Smooth muscle cell (in vitro differentiated cells): ENCODE results near the gene PVR. TPM values are rescaled to one million over a fixed set of nuclear protein-coding genes. Genes with fewer than 3 reads are reported as not detected.
"Not testable (repeated sequence)": the region's sequence is repeated elsewhere in the genome, so short reads cannot be mapped to it uniquely, and the experiment has no call there.

Experiments
- DNase-seq: peaks from one replicate; lab custom pipeline; 2025; ENCODE audit not compliant: unreplicated experiment; lab: John Stamatoyannopoulos, UW
- H2AFZ ChIP-seq: fragments of 200-600 bp; sonication (generic); 2 replicates; pipeline ENCODE4 v1.6.0; 2016; ENCODE audit warnings: antibody characterized with exemption, low read depth, mild to moderate bottlenecking
- H3F3A ChIP-seq: fragments of 200-600 bp; sonication (generic); 2 replicates; pipeline ENCODE4 v1.6.0; 2017; ENCODE audit warnings: antibody characterized with exemption, low read depth
- H3K27ac ChIP-seq: fragments of 200-600 bp; sonication (generic); 2 replicates; pipeline ENCODE4 v1.5.1; 2016; ENCODE audit warnings: low read depth, mild to moderate bottlenecking
- H3K27me3 ChIP-seq: fragments of 200-600 bp; sonication (generic); 2 replicates; pipeline ENCODE4 v1.6.1; 2016; ENCODE audit warnings: low read depth, mild to moderate bottlenecking
- H3K36me3 ChIP-seq: fragments of 200-600 bp; sonication (generic); 2 replicates; pipeline ENCODE4 v1.5.1; 2016; ENCODE audit warnings: low read depth
- H3K4me1 ChIP-seq: fragments of 200-600 bp; sonication (generic); 2 replicates; pipeline ENCODE4 v1.5.1; 2016; ENCODE audit warnings: low read depth
- H3K4me2 ChIP-seq: fragments of 200-600 bp; sonication (generic); 2 replicates; pipeline ENCODE4 v1.6.0; 2016; ENCODE audit warnings: mild to moderate bottlenecking
- H3K4me3 ChIP-seq: fragments of 200-600 bp; sonication (generic); 2 replicates; pipeline ENCODE4 v1.5.1; 2016; ENCODE audit warnings: mild to moderate bottlenecking
- H3K79me2 ChIP-seq: fragments of 200-600 bp; sonication (generic); 2 replicates; pipeline ENCODE4 v1.6.0; 2016; ENCODE audit warnings: low read depth, mild to moderate bottlenecking
- H3K9ac ChIP-seq: fragments of 200-600 bp; sonication (generic); 2 replicates; pipeline ENCODE4 v1.6.0; 2016; ENCODE audit warnings: low read depth
- H3K9me3 ChIP-seq: fragments of 200-600 bp; sonication (generic); replicated peaks from 2 replicates; pipeline ENCODE4 v1.5.1; 2016; ENCODE audit warnings: low read depth
- H4K20me1 ChIP-seq: fragments of 200-600 bp; sonication (generic); 2 replicates; pipeline ENCODE4 v1.6.0; 2016; ENCODE audit warnings: low read depth
- CTCF ChIP-seq: fragments of 200-600 bp; sonication (generic); IDR thresholded peaks from 2 replicates; pipeline ENCODE4 v1.5.1; 2017; ENCODE audit warnings: borderline replicate concordance, mild to moderate bottlenecking, antibody characterized with exemption; ENCODE audit not compliant: insufficient read depth, poor library complexity, severe bottlenecking
- WGBS: methylation state at CpG from one replicate; pipeline ENCODE4 v1.1.7; 2016; ENCODE audit warnings: low lambda C conversion rate; 5-methylcytosine and 5-hydroxymethylcytosine counted together
- polyA plus RNA-seq: library from polyadenylated mRNA; unstranded; fragments of >200 nt; fragmentation: Nextera tagmentation; extraction: Ambion mirVana; gene quantifications from 2 replicates; pipeline ENCODE4 v1.2.1, GENCODE V29; 2016
- total RNA-seq: library from RNA; depleted of rRNA; stranded (reverse); fragments of >200 nt; gene quantifications from 2 replicates; pipeline ENCODE4 v1.2.3, GENCODE V29; 2014

PVR gene
- total and polyA plus RNA-seq, 2 experiments from 2014 or later, result 25.4 to 35.0 TPM

- H3K27me3 ChIP-seq, result no peaks in the 10 kb centered on the region
- no peak overlapping the region for H3K4me2 ChIP-seq
- no peak overlapping the region for H3K27ac ChIP-seq
- no peaks in the 10 kb centered on the region for H3K79me2 ChIP-seq
- no peaks in the 10 kb centered on the region for H4K20me1 ChIP-seq
- H3F3A ChIP-seq, result peaks cover under 1% of the 10 kb centered on the region
- no peaks in the 10 kb centered on the region for H3K36me3 ChIP-seq
- H3K9me3 ChIP-seq, result no peaks in the 10 kb centered on the region
- H3K4me3 ChIP-seq, result no peak overlapping the region
- no peak for TF ChIP-seq CTCF
- 93% methylated on average over 8 of the region's 15 CpGs for WGBS
- no peaks in the 10 kb centered on the region for H3K4me1 ChIP-seq
- no peak for DNase-seq
- no peak overlapping the region for H2AFZ ChIP-seq
- H3K9ac ChIP-seq, result no peak overlapping the region
Observed at GRCh38 chr19:44681992-44682790, 38.5 kb downstream of the PVR start.

GRCh38 chr19:44682807-44683206 lies 39.1 kb downstream of the PVR start:
- H3K4me1 ChIP-seq, result no peaks in the 10 kb centered on the region
- H3K27ac ChIP-seq, result no peak overlapping the region
- no peaks in the 10 kb centered on the region for H3K36me3 ChIP-seq
- H3K4me3 ChIP-seq, result no peak overlapping the region
- H2AFZ ChIP-seq, result no peak overlapping the region
- WGBS, result 95% methylated on average over 2 of the region's 2 CpGs
- no peak for TF ChIP-seq CTCF
- no peaks in the 10 kb centered on the region for H3F3A ChIP-seq
- no peak overlapping the region for H3K4me2 ChIP-seq
- H3K9ac ChIP-seq, result no peak overlapping the region
- H3K79me2 ChIP-seq, result no peaks in the 10 kb centered on the region
- no peaks in the 10 kb centered on the region for H3K27me3 ChIP-seq
- no peaks in the 10 kb centered on the region for H4K20me1 ChIP-seq
- H3K9me3 ChIP-seq, result no peaks in the 10 kb centered on the region
- DNase-seq, result no peak

GRCh38 chr19:44683434-44684210 lies 39.9 kb downstream of the PVR start:
- Histone ChIP-seq H3K9me3 (no peaks in the 10 kb centered on the region), H3K27ac (no peak overlapping the region), H3K4me3 (no peak overlapping the region), H3K9ac (no peak overlapping the region), H3K36me3 (no peaks in the 10 kb centered on the region), H3F3A (no peaks in the 10 kb centered on the region), H3K4me1 (no peaks in the 10 kb centered on the region), H3K4me2 (no peak overlapping the region), H4K20me1 (no peaks in the 10 kb centered on the region), H3K79me2 (no peaks in the 10 kb centered on the region), H3K27me3 (no peaks in the 10 kb centered on the region), H2AFZ (no peak overlapping the region)
- WGBS, result 83% methylated on average over 8 of the region's 9 CpGs
- DNase-seq, result no peak
- no peak for TF ChIP-seq CTCF

- peak overlapping the region; percentile 66 for H3K27ac ChIP-seq
- WGBS, result 94% methylated on average over 3 of the region's 3 CpGs
- H3K9me3 ChIP-seq, DNase-seq, H3K4me2 ChIP-seq, H3F3A ChIP-seq, H2AFZ ChIP-seq, H4K20me1 ChIP-seq, H3K9ac ChIP-seq, H3K4me1 ChIP-seq, H3K4me3 ChIP-seq, H3K27me3 ChIP-seq, H3K79me2 ChIP-seq, H3K36me3 ChIP-seq: not testable (repeated sequence)
Observed at GRCh38 chr19:44684396-44684795, 40.7 kb downstream of the PVR start.
